GM18502 (cell line): ENCODE measurements around the gene DHX57.
"Not testable (repeated sequence)": the region's sequence is repeated elsewhere in the genome, so short reads cannot be mapped to it uniquely, and the experiment has no call there.

Experiments used
- ATAC-seq: cut with Tn5 transposase; IDR thresholded peaks from one replicate; pipeline ENCODE4 v1.9.1; 2021; ENCODE audit warnings: mild to moderate bottlenecking; ENCODE audit not compliant: unreplicated experiment, poor library complexity

DHX57 gene

DNA sequence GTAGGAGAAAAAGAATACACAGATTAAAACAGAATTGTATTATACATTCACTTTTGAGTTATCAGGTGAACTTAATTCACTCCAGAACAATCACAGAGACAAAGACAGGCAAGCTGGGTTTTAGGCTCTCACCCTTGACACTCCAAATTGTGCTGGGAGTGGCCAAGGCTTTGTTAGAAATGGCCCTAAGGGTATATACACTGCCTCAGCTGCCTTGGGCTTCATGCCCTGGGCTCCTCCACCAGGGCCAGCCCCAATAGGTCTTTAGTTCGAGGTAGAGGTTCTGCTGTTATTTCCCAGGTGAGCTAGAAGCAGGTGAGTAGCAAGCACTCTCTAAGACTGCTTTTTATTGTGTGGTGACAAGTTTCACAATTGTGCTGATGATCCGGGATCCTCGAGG lies 77.8 kb downstream of the DHX57 start:
- no peak for ATAC-seq

DNA sequence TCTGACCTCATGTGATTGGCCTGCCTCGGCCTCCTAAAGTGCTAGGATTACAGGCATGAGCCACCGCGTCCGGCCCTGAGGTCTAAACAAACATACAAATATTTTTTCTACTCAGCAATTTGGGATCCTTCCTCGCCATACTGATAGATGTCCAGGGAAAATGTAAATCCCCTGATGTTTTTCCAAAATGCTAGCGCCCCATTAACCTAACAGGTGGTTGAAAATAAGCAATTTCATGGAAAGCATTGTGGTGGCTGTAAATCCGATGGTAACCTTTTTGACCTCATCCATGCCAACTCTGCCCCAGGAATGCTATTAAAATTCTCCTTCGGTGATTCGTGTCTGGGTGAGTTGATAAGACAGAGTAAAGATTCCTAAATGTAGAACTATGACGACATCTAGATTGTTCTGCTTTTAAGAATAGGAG lies 78.5 kb downstream of the DHX57 start:
- ATAC-seq, result no peak

DNA sequence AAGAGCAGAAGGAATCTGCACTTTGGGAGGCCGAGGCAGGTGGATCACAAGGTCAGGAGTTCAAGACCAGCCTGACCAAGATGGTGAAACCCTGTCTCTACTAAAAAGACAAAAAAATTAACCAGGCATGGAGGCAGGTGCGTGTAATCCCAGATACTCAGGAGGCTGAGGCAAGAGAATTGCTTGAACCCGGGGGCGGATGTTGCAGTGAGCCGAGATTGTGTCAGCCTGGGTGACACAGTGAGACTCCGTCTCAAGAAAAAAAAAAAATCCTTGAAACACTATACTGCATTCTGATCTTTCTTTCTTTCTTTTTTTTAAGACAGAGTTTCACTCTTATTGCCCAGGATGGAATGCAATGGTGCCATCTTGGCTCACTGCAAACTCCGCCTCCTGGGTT lies 80.7 kb downstream of the DHX57 start:
- not testable (repeated sequence) for ATAC-seq

DNA sequence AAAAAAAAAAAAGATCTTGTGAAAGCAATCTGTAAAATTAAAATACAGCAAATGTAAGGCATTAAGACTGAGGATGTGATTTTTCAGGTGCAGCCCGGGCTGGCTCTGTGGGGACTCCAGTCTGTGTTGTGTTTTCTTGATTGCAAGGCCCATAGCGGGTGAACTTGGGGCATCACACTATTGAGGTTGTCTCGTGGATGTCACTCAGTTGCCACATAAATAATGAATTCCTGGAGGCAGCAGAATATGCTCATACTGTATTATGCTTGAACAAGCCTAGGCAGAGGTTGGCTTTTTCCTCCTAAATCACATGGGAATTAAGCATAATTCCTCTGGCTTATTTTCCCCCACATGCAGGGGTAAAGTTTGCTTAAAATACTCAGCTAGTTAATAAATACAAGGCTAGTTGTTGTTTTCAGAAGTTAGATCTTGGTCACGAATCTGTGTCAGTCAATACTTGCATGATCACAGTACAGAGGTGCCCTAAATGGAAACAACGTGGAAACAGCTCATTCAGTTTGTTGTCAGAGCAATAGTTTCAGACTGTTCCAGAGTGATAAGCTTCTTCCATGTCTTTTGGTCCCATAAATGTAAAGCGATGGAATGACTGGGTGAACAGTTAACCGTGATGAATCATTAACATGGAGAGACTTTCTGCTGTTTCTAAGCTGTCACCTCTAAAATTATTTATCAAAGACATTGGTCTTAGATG lies 81.3 kb downstream of the DHX57 start:
- no peak for ATAC-seq

DNA sequence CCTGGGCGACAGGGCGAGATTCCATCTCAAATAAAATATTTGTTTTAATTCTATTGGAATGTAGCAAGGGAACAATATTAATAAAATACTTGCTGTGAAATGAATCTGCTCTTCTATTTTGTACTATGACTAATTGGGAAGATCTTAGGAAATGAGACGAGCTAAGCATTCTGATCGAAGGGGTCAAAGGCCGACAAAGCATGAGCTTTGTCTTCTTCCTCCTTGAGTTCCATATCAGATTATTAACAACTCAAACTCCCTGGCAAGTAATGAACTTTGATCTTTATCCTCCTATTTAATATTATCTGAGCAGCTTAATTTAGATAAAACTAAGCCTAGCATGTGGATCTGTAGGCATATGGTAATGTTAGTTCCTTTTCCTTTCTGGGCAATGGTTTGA lies 82.2 kb downstream of the DHX57 start:
- ATAC-seq, result no peak

DNA sequence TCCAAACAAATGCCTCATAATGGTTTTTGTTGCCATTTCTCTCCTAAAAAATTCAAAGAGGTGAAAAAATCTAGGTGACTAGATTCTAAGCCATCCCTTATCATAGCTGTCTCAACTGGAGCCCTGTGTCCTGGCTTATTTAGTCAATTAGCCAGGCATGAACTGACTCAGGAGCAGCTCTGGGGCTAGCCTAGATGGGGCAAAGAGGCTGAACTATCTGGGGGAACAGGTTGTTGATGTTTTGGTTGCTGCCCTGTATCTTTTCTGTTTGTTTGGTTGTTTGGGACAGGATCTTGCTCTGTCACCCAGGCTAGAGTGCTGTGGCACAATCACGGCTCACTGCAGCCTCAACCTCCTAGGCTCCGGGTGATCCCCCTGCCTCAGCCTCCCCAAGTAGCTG lies 83.0 kb downstream of the DHX57 start:
- ATAC-seq, result no peak

DNA sequence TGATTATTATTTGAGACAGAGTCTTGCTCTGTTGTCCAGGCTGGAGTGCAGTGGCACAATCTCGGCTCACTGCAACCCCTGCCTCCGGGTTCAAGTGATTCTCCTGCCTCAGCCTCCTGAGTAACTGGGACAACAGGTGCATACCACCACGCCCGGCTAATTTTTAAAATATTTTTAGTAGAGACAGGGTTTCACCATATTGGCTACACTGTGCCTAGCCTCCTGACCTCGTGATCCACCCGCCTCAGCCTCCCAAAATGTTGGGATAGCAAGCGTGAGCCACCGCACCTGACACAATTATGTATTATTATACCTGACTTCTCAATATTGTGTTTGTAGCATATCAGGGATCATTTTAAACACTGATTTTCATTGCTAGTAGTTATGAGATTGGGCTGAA lies 83.4 kb downstream of the DHX57 start:
- ATAC-seq, result not testable (repeated sequence)

DNA sequence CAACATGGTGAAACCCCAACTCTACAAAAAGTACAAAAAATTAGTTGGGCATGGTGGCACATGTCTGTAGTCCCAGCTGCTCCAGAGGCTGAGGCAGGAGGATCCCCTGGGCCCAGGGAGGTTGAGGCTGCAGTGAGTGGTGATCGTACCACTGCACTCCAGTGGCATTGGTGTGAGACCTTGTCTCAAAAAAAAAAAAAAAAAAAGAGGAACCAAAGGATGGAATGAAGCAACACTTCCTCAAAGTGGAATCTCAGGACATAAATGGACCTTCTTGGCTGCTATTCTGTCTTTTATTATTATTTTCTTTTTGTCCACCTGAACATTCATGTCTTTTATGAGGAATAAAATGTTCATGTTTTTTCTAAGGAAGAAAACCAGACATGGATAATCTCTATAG lies 84.0 kb downstream of the DHX57 start:
- no peak for ATAC-seq

DNA sequence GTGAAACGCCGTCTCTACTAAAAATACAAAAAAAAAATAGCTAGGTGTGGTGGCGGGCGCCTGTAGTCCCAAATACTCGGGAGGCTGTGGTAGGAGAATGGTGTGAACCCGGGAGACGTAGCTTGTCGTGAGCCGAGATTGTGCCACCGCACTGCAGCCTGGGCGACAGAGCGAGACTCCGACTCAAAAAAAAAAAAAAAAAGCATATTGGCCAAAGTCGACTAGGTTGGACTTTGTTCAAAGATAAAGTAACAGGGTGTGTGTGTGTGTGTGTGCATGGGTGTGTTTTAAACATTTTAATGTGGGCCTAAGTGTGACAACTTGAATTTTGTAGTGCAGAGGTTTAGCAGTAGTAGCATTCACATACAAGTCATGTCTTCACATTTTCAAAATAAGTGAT lies 86.0 kb downstream of the DHX57 start:
- ATAC-seq, result no peak

DNA sequence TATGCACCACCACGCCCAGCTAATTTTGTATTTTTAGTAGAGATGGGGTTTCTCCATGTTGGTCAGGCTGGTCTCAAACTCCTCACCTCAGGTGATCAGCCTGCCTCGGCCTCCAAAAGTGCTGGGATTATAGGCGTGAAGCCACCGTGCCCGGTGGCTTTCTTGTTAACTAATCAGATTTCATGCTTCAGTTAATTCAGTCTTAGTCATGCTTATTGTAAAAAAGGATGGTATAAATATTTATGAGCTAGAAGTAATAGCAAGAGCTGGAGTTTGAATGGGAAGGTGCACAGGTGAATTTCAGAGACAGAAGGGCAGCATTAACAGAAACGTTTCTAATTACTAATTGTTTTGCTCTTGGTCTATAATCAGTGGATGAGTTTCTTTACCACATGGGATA lies 87.4 kb downstream of the DHX57 start:
- no peak for ATAC-seq

DNA sequence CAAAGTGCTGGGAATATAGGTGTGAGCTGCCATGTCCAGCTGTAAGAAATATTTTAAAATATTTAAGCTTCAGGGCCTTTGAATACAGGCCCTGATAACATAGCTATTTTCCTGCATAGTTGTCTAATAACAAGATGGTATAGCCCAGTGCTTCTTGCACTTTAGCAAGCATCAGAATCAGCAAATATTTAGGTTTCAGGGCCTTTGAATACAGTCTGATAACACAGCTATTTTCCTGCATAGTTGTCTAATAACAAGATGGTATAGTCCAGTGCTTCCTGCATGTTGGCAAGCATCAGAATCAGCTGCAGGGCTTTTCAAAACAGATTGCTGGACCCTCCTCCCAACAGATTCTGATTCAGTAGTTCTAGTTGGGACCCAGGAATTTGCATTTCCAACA lies 92.1 kb downstream of the DHX57 start:
- no peak for ATAC-seq

DNA sequence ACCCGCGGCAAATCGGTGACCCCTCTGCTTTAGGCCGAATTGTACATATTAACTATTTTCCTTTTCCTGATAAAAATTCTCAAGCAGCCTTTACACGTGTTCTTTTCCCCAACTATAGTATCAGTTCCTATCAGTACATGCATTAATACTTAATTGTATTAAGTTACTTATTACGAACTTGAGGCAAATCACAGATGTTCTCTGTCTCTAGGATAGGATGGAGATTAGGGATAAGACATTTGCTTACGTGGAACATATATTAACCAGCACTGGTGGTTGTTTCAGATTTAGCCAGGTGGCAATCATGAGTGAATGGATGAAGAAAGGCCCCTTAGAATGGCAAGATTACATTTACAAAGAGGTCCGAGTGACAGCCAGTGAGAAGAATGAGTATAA lies 97.0 kb downstream of the DHX57 start:
- no peak for ATAC-seq

DNA sequence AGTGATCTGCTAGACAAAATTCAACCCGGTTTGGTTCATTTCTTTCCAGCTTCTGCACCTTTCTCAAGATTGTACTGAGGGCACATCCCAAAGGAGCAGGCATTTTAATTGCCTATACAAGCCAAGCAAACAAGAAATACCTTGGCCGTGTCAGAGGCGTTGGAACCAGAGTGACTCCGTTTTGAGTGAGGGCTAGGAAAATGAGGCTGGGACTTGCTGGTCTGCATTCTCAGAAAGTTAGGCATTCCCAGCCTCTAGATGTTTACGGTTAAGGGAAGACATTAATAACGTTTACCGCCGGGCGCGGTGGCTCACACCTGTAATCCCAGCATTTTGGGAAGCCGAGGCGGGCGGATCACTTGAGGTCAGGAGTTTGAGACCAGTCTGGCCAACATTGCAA lies 99.2 kb downstream of the DHX57 start:
- ATAC-seq, result no peak

DNA sequence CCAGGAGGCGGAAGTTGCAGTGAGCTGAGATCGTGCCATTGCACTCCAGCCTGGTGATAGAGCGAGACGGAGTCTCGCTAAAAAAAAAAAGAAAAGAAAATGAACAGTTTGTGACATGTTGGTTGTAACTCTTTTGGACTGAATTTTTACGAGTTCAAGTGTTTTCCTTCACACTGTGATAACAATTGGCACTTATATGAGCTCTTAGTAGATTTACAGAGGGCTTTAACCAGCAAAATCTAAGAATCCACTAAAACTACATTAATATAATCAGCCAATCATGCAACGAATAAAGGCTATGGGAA lies 99.9 kb downstream of the DHX57 start:
- ATAC-seq, result no peak

DNA sequence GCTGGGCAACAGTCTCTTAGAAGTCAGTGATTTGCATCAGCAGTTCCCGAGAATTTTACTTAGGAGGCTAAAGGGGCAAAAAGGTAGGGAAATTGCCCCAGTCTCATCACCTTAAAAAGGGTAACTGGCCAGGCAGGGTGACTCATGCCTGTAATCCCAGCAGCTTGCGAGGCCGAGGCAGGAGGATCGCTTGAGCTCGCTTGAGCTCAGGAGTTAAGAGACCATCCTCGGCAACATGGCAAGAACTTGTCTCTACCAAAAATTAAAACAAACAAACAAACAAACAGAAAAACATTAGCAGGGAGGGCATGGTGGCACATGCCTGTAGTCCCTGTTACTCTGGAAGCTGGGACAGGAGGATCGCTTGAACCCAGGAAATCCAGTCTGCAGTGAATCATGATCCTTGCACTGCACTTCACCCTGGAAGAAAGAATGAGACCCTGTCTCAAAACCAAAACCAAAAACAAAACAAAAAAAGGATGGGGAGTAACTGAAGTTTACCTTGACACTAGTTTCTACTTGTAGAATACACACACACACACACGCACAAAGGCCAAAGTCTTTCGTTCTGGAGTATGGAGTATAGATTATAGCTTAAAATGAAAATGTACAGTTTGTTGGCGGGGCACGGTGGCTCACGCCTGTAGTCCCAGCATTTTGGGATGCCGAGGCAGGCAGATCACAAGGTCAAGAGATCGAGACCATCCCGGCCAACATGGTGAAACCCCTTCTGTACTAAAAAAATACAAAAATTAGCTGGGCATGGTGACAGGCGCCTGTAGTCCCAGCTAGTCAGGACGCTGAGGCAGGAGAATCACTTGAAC lies 100.4 kb downstream of the DHX57 start:
- ATAC-seq, result no peak

DNA sequence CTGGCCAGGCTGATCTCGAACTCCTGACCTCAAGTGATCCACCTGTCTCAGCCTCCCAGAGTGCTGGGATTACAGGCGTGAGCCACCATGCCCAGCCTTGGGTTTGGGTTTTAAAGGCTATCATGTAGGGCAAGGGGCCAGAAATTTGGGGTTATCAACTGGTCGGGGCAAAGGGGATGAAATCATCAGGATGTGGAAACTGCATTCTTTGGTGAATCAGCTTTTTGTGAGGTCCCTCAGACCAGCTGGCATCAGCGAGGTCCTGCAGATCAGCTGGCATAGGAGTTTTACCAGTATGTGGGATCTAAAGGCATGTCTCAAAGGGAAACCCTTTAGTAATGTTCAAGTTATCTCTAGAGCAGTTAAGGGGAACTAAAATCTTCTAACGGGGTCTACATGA lies 104.1 kb downstream of the DHX57 start:
- ATAC-seq, result no peak

DNA sequence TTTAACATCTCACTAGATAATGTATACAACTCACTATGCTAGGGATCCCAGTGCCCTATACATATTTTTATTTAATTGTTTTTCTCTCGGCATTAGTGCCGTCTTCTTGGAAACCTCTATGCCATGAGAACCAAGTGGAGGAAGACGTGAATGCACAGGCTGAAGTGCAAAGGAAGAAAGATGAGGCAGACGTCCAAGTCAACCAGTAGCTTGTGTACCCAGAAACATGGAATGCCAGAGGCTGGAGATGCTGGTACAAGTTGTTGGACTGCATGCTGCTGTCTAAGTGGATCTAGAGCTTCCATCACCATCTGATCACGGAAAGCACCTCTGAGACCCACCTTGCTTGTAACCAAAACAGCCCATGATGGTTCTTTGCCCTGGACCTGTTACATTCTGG lies 110.2 kb downstream of the DHX57 start:
- no peak for ATAC-seq

DNA sequence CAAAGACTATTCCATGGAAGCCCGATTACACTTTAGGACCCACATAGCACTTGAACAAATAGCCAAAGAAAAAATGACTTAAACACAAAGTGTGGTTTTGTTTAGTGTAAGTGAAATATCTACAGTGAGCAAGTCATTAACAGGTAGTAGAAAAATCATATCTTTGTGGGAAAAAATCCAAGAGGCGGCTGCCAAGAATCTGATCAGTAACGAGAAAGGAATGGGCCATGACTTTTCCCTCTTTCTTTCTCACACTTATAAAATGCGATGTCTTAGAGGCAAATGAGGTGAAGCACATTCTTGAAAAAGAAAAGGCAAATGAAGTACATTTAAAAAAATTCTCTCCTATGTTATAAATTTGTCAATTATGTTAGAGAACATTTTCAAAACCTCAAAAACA lies 110.6 kb downstream of the DHX57 start:
- ATAC-seq, result no peak

DNA sequence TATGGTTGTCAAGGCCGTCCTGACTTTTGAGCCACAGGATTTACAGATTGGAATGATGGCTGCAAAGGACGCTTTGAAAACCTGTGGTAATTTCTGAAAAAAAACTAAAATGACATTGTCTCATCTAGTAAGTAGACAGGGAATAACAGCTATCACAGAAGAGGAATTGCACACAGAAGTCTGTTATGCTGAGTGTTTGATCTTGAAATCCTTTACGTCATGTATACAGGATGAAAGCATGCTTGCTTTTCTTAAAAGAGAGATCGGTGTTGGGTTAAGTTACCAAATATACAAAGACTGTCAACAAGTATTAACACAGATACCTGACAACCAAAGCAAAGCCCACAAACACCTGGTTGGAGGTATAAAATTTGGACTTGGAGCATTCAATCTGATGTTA lies 112.0 kb downstream of the DHX57 start:
- no peak for ATAC-seq

DNA sequence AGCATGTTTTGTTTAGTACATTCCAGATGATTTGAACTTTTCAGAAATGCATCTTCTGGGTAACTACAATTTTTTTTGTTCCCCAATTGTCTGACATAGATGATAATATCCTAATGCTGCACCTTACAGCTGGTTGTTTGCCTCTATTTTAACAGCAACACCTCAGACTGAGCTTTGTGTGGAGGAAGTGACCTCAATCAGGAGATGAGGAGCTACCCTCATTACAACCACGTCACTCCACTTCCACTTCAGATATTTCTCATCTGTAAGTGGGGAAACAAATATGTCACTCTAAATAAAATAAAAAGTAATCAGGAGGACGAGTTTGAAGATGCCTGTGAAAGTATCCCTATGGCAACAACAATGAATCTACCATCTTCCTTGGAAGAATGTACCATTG lies 112.5 kb downstream of the DHX57 start:
- no peak for ATAC-seq

DNA sequence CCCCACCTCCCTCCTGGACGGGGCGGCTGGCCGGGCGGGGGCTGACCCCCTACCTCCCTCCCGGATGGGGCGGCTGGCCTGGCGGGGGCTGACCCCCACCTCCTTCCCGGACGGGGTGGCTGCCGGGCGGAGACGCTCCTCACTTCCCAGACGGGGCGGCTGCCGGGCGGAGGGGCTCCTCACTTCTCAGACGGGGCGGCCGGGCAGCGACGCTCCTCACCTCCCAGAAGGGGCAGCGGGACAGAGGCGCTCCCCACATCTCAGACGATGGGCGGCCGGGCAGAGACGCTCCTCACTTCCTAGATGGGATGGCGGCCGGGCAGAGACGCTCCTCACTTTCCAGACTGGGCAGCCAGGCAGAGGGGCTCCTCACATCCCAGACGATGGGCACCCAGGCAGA lies 119.8 kb downstream of the DHX57 start:
- ATAC-seq, result not testable (repeated sequence)

DNA sequence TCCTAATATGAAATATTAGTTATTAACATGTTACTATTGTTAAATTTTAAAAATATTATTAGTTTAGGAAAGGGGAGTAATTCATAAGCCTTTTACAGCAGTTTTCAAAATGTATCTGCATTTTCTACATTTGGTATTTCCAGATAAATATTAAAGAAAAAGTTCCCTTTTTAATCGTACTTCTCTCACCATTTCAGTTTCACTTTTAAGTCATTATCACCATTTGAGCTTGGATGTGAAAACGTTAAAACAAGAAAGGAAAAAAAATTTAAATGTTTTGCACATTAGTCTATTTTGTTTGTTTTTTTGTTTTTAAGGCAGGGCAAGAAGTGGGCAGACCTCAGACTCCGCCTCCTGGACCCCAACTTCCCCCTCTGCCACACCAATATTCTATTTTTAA lies 121.2 kb downstream of the DHX57 start:
- no peak for ATAC-seq
